Activated CD4-positive, alpha-beta T cell treated with anti-CD3 and anti-CD28 coated beads, Interleukin-2, amount 50 U/mL, for 16 hours (primary cell): ENCODE data around the gene SLC7A1.

Source experiments
- DNase-seq: peaks from one replicate; pipeline ENCODE4 v3.0.0-alpha.2; 2020

The SLC7A1 gene

GRCh38 chr13:29550430-29550988, 45.0 kb downstream of the SLC7A1 start:
- no peak for DNase-seq

- DNase-seq, result no peak
These were observed 46.8 kb downstream of the SLC7A1 start for GRCh38 chr13:29548722-29549121.

DNA sequence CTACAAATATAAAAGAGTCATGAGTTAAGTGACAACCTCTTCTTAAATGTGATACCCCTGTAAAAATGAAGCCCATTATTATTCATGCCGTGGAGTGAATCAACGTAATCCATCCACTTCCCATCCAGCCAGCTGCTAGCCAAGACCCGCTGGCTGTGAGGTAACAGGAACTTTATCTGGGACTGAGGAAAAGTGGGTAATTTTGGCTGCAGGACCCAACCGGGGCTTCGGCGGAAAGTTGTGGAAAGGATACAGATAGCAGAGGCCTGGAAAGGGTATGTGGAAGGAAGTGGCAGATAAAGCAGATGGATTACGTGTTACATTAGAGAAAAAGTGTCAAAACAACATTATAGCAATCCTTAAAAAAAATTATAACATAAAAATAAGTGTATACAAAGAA, 48.3 kb downstream of the SLC7A1 start:
- no peak for DNase-seq

- no peak for DNase-seq
These were observed 48.8 kb downstream of the SLC7A1 start for GRCh38 chr13:29546662-29547061.

- DNase-seq, result no peak
These were observed 49.5 kb downstream of the SLC7A1 start for GRCh38 chr13:29545988-29546387.

- peak; percentile 79 for DNase-seq
These were observed 52.0 kb downstream of the SLC7A1 start for GRCh38 chr13:29543230-29544215.

- no peak for DNase-seq
These were observed 53.1 kb downstream of the SLC7A1 start for GRCh38 chr13:29542381-29542780.

DNA sequence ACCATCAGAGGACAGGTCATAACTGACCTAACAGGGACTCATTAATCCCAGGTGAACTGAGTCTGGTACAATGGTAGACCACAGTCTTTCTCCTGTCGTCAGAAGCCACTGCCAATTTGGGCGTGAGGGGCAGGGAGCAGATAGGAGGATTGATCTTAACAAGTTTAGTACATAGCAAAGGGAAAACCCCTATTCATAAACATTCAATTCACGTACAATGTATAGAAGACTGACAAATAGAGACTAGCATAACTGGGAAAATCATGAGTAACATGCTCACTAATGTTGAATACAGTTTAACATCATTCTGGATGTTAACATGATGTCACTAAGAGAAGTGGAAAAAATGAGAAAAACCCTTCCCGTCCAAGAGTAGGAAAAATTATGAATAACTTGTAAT, 54.1 kb downstream of the SLC7A1 start:
- no peak for DNase-seq

DNA sequence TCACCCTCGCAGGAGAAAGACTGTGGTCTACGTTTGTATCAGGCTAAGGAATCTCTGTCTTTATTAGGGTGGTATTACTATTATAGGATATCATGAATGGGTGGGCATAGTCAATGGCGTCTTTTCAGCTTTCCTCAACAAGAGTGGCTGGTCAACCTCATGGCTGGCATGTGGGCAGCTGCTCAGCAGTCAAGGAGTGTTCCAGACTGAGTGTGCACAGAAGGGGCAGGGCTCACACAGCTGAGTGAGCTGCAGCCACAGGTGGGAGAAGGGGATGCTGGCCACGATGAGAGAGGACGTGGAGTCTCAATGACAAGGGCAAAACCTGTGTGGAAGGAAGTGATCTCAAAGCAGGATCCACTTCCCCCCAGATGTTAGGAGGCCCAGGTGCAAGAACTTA, 54.7 kb downstream of the SLC7A1 start:
- no peak for DNase-seq

- DNase-seq, result no peak
These were observed 55.2 kb downstream of the SLC7A1 start for GRCh38 chr13:29540334-29540733.

DNA sequence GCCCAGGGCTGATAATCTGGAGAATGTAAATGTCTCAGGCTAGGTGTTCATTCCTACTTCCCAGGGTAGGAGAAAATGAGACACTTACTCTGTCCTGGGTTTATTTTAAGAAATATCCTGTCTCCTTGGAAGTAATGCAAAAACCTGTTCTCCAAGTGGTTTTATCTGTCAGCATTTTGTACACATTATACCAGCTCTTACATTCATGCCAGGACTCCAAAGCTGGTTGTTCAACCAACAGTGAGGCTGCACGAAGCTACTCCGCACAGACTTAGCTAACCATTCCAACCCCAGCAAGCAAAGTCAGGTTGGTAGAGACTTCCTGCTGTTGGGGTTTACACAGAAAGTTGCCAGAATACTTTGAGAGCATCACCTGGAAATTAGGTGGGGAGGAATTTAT, 55.6 kb downstream of the SLC7A1 start:
- DNase-seq, result no peak

DNA sequence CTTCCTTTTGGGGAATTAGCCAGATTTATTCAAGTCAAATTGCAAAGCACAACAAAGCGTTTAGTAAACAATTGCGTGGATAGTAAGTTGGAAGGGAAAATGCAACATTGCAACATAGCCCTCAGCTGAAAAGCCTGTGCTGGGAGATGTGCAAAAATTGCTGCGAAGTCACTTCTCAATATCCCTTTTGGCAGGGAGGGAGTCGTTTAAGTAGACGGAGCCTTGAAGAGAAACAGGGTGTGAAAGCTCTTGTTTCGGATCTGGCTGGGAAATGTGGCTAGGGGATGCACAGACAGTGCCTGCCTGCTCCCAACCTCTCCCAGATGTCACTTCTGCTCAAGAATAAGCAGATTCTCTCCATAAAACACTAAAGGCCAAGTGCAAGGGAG, 56.8 kb downstream of the SLC7A1 start:
- DNase-seq, result no peak

DNA sequence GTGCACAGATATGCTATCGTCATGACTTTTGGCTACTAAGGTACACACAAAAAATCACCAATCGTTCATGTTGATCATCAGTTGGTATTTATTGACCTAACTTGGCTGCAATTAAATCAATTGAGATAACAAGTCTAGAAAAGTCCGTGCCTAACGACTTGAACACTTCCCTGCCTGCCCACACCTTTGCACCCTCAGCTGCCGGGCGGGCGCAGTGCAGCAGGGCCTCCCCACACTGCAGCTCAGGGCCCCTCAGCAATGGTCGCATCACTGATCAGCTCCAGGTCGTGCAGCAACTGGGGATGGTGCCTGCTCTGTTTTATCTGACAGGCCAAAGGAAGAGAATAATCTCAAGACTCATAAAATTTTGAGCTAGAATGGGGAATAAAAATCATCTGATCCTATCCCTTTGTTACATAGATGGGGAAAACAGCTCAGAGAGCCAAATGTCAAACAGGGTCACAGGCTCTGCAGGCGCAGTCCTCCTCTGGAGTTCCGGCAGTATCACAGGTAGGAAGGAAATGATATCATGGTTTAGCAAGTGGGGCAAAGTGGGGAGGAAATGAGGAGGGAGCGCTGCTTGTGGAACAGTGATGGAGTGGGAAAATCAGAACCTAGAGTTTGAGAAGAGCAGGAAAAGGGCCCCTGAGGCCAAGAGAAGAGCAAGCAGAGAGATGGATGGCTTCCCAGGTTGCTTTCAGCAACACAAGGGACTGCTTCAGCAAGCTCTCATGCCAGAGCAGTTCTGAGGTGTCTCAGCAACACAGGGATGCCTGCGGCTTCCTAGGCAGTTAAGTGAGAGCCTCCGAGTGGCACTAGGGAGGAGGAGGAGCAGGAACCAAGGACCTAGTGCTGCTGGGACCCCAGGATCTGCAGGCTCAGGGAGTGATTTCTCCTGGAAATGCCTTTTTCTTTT, 57.5 kb downstream of the SLC7A1 start:
- DNase-seq, result no peak

GRCh38 chr13:29536853-29537252, 58.6 kb downstream of the SLC7A1 start:
- DNase-seq, result no peak

GRCh38 chr13:29535663-29536655, 59.5 kb downstream of the SLC7A1 start:
- no peak for DNase-seq

GRCh38 chr13:29534083-29534482, 61.4 kb downstream of the SLC7A1 start:
- no peak for DNase-seq

DNA sequence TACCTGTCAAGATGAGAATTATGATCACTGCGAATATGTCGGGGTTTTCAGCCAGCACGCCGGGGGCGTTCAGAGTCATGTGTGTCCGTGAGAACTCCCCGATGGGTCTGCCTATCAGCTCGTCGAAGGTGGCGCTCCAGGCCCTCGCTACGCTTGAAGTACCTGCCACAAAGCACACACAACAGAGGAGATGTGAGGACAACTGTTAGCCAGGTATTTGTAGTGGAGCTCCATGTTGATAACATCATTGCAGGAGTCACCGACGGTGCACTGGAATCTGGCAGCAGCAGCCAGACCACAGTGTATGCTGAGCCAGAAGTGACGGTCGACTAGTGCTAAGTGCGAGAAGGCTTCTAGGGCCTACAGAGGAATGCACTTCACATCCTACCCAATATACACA, 62.7 kb downstream of the SLC7A1 start:
- DNase-seq, result no peak

GRCh38 chr13:29532116-29532515, 63.4 kb downstream of the SLC7A1 start:
- no peak for DNase-seq

GRCh38 chr13:29530901-29531300, 64.6 kb downstream of the SLC7A1 start:
- DNase-seq, result no peak

GRCh38 chr13:29529754-29530153, 65.7 kb downstream of the SLC7A1 start:
- DNase-seq, result no peak

DNA sequence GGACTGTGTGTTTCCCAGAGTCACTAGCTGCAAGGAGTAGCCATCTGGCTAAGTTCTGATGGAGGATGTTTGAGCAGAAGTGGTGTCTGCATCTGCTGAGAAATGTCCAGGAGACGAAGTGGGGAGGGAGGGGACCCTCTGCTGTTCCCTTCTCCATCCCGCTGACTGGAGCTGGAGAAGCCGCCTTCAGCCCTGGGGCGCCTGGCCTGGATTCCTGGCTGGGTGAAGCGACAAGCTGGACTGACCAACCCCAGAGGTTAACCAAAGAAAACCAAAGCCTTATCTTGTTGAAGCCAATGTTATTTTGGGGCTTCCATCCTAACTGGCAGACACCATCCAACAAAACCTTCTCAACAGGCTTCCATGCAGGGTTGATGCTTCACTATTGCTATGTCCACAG, 67.6 kb downstream of the SLC7A1 start:
- no peak for DNase-seq

DNA sequence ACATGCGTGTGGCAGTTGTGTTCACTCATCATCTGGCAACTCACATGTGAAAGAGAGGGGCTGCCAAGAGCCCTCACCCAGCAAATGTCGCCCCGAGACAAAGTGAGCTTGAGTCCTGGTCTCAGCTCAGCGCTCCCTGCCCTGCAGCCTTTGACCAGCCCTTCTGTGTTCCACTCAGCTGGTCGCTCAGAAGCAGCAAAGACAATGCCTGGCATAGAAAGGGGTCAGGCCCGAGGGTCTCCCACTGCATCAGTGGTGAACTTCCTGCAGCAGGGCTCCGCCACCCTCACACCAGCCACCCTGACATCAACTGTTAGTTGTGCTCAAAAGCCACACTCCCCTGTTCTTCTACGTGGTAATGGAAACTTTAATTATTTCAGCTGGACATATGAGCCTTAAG, 68.0 kb downstream of the SLC7A1 start:
- DNase-seq, result no peak
